ENCODE measurements around the gene CD200R1. TPM values are rescaled to one million over a fixed set of nuclear protein-coding genes. Genes with fewer than 3 reads are reported as not detected.

Gene CD200R1
- total and polyA plus RNA-seq, 2 donors (not counting 1 experiment from before 2014, with no cell fraction given) = 3.6 to 3.7 TPM

DNA sequence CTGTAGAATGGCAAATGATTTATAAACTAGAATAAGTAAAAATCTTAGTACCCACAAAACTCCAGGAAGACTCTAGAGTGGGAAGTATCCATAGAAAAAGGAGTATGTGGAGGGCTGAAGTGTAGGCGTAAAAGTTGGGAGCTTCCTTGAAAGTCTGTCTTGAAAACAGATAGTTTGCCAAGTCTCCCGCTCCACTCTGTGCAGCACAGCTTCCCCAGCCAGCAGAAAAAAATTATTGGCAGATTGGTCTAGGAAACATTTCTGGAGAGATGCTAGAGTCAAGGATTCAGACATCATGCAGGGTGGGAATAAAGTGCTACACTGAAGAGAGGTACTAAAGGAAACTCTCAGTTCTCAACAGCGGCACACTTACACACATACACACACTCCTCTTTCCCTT lies 74.8 kb downstream of the CD200R1 start:
- no peak for ATAC-seq (ENCODE audit: low read depth)
- no peaks in the 10 kb centered on the region for H3K36me3 ChIP-seq (replicated peaks in 1 of 2; ENCODE audit: control extremely low read depth in 1 of 2, control insufficient read depth in 1 of 2, extremely low read depth in 1 of 2, insufficient read depth in 2 of 2, low read length in 1 of 2)
- H3K4me2 ChIP-seq (replicated peaks; ENCODE audit: low read depth, low read length, poor library complexity, severe bottlenecking) = no peak overlapping the region
- 100% methylated on average over 2 of the region's 3 CpGs for WGBS (ENCODE audit: insufficient coverage)
- no peaks in the 10 kb centered on the region for H3K27me3 Mint-ChIP-seq
- ChIA-PET POLR2A (no interaction called here), CTCF (no interaction called here)
- H3K27me3 ChIP-seq (replicated peaks in 1 of 4; ENCODE audit: control extremely low read depth in 1 of 4, control insufficient read depth in 3 of 4, insufficient read depth in 4 of 4, low read length in 3 of 4) = no peaks in the 10 kb centered on the region
- H3K9me3 ChIP-seq (ENCODE audit: control extremely low read depth in 1 of 3, control insufficient read depth in 2 of 3, insufficient read depth in 1 of 3, low read length in 2 of 3) = peaks cover 0 to 6% (median 3%) of the 10 kb centered on the region in 3 donors
- peaks cover 12% of the 10 kb centered on the region in 2 donors for H3K4me1 ChIP-seq (ENCODE audit: control insufficient read depth in 2 of 2, insufficient read depth in 2 of 2, low read length in 2 of 2)
- no peak overlapping the region for H3K4me3 ChIP-seq (ENCODE audit: control extremely low read depth in 1 of 5, extremely low read depth in 1 of 5, insufficient read depth in 1 of 5, low read depth in 2 of 5, low read length in 4 of 5)
- H3K4me3 Mint-ChIP-seq = no peak overlapping the region
- peaks cover 10% of the 10 kb centered on the region for H3K9me3 Mint-ChIP-seq (ENCODE audit: insufficient read depth)
- DNase-seq = no peak
- H3K9ac ChIP-seq (ENCODE audit: low read length) = no peak overlapping the region
- intact Hi-C loops (cut with micrococcal nuclease) = loop anchor here (10.0 kb wide), 1 partner anchor 45 kb away; no protein-coding TSS in a partner anchor
- H4K20me1 ChIP-seq (ENCODE audit: control insufficient read depth, insufficient read depth, low read length, poor library complexity, severe bottlenecking) = no peaks in the 10 kb centered on the region
- no peaks in the 10 kb centered on the region for H3K79me2 ChIP-seq (ENCODE audit: control insufficient read depth, insufficient read depth, low read length)
- H2AFZ ChIP-seq (ENCODE audit: insufficient read depth, low read depth, low read length, poor library complexity, severe bottlenecking) = no peak overlapping the region
- peaks cover 14% of the 10 kb centered on the region for H3K4me1 Mint-ChIP-seq
- H3K27ac Mint-ChIP-seq = no peak overlapping the region
- H3K27ac ChIP-seq (ENCODE audit: low read length in 2 of 2) = no peak overlapping the region
- TF ChIP-seq, protein P1, sequence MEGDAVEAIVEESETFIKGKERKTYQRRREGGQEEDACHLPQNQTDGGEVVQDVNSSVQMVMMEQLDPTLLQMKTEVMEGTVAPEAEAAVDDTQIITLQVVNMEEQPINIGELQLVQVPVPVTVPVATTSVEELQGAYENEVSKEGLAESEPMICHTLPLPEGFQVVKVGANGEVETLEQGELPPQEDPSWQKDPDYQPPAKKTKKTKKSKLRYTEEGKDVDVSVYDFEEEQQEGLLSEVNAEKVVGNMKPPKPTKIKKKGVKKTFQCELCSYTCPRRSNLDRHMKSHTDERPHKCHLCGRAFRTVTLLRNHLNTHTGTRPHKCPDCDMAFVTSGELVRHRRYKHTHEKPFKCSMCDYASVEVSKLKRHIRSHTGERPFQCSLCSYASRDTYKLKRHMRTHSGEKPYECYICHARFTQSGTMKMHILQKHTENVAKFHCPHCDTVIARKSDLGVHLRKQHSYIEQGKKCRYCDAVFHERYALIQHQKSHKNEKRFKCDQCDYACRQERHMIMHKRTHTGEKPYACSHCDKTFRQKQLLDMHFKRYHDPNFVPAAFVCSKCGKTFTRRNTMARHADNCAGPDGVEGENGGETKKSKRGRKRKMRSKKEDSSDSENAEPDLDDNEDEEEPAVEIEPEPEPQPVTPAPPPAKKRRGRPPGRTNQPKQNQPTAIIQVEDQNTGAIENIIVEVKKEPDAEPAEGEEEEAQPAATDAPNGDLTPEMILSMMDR (IDR thresholded peaks at IDR 0.05) = no peak
- TF ChIP-seq EZH2 (IDR thresholded peaks at IDR 0.05; ENCODE audit: borderline replicate concordance, insufficient read depth, low read depth, low read length, poor library complexity, severe bottlenecking) = no peak

DNA sequence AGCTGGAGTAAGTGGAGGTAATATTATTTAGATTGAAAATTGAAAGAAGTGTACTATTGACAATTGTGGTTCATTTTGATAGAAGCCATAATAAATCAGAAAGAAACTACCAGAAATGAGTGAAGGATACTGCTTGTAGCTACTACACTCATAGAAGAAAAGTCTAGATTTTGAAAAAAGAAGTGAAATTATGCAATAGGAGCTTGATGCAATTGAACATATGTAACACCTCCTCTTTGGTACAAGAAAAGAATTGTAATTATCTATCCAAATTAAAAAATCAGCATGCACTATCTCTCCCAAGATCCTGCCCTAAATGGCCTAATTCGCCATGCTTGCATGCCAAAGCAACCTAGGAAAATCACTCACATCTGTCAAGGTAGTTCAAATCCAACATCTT lies 77.1 kb downstream of the CD200R1 start:
- Mint-ChIP-seq H3K4me3 (no peak overlapping the region), H3K27ac (no peak overlapping the region), H3K4me1 (no peaks in the 10 kb centered on the region), H3K27me3 (no peaks in the 10 kb centered on the region), H3K9me3 (ENCODE audit: insufficient read depth) (no peaks in the 10 kb centered on the region)
- intact Hi-C loops (cut with micrococcal nuclease) = no loop called here
- ChIA-PET CTCF (interaction anchor here (0.7 to 1.2 kb wide), 2 partner anchors 82 to 230 kb away, joined by 3 to 4 read pairs; no protein-coding TSS in a partner anchor), POLR2A (no interaction called here)
- no peaks in the 10 kb centered on the region for H3K27me3 ChIP-seq (replicated peaks in 1 of 4; ENCODE audit: control extremely low read depth in 1 of 4, control insufficient read depth in 3 of 4, insufficient read depth in 4 of 4, low read length in 3 of 4)
- H4K20me1 ChIP-seq (ENCODE audit: control insufficient read depth, insufficient read depth, low read length, poor library complexity, severe bottlenecking) = no peaks in the 10 kb centered on the region
- no peak for TF ChIP-seq EZH2 (IDR thresholded peaks at IDR 0.05; ENCODE audit: borderline replicate concordance, insufficient read depth, low read depth, low read length, poor library complexity, severe bottlenecking)
- TF ChIP-seq, protein P1 (IDR thresholded peaks at IDR 0.05) = no peak
- no peak overlapping the region for H3K4me3 ChIP-seq (ENCODE audit: control extremely low read depth in 1 of 5, extremely low read depth in 1 of 5, insufficient read depth in 1 of 5, low read depth in 2 of 5, low read length in 4 of 5)
- DNase-seq = no peak
- no peaks in the 10 kb centered on the region for H3K79me2 ChIP-seq (ENCODE audit: control insufficient read depth, insufficient read depth, low read length)
- no peak overlapping the region for H3K27ac ChIP-seq (ENCODE audit: low read length in 2 of 2)
- no peaks in the 10 kb centered on the region for H3K36me3 ChIP-seq (replicated peaks in 1 of 2; ENCODE audit: control extremely low read depth in 1 of 2, control insufficient read depth in 1 of 2, extremely low read depth in 1 of 2, insufficient read depth in 2 of 2, low read length in 1 of 2)
- WGBS (ENCODE audit: insufficient coverage) = no CpG with 5 or more reads among the region's 1 CpG
- H2AFZ ChIP-seq (ENCODE audit: insufficient read depth, low read depth, low read length, poor library complexity, severe bottlenecking) = no peak overlapping the region
- no peak for ATAC-seq (ENCODE audit: low read depth)
- peaks cover 0 to 3% (median 3%) of the 10 kb centered on the region in 3 donors for H3K9me3 ChIP-seq (ENCODE audit: control extremely low read depth in 1 of 3, control insufficient read depth in 2 of 3, insufficient read depth in 1 of 3, low read length in 2 of 3)
- no peaks in the 10 kb centered on the region for H3K4me1 ChIP-seq (ENCODE audit: control insufficient read depth in 2 of 2, insufficient read depth in 2 of 2, low read length in 2 of 2)
- no peak overlapping the region for H3K4me2 ChIP-seq (replicated peaks; ENCODE audit: low read depth, low read length, poor library complexity, severe bottlenecking)
- no peak overlapping the region for H3K9ac ChIP-seq (ENCODE audit: low read length)
